Stimulated activated naive CD8-positive, alpha-beta T cell treated with anti-CD3 and anti-CD28 coated beads, Interleukin-15, Interleukin-2, amounts not matched to agents 100 U/mL and 50 U/mL, for 24 hours (primary cell): Measurements from ENCODE around the gene WDR4.
"Not testable (repeated sequence)": the region's sequence is repeated elsewhere in the genome, so short reads cannot be mapped to it uniquely, and the experiment has no call there.

ENCODE experiments used
- ATAC-seq: fragments of 150-1000 bp; cut with Tn5 transposase; one replicate; pipeline ENCODE4 v1.10.0; 2021
- DNase-seq: peaks from one replicate; pipeline ENCODE4 v3.0.0; 2021

WDR4 gene

GRCh38 chr21:42852925-42853570 lies 26.3 kb downstream of the WDR4 start:
- DNase-seq (no peak), ATAC-seq (no peak)

GRCh38 chr21:42851812-42852665 lies 27.3 kb downstream of the WDR4 start:
- no peak for ATAC-seq
- DNase-seq: no peak

- ATAC-seq: peak; percentile 59
- peak; percentile 55 for DNase-seq
Measured at GRCh38 chr21:42850866-42851391, 28.4 kb downstream of the WDR4 start.

GRCh38 chr21:42850463-42850862 lies 28.9 kb downstream of the WDR4 start:
- DNase-seq (no peak), ATAC-seq (no peak)

GRCh38 chr21:42849759-42850412 lies 29.5 kb downstream of the WDR4 start:
- ATAC-seq (peak; percentile 63), DNase-seq (no peak)

GRCh38 chr21:42848932-42849758 lies 30.2 kb downstream of the WDR4 start:
- ATAC-seq: no peak
- no peak for DNase-seq

- DNase-seq, ATAC-seq: not testable (repeated sequence)
Measured at GRCh38 chr21:42848144-42848931, 31.0 kb downstream of the WDR4 start.

GRCh38 chr21:42847726-42848125 lies 31.6 kb downstream of the WDR4 start:
- ATAC-seq (no peak), DNase-seq (no peak)

GRCh38 chr21:42847051-42847707 lies 32.2 kb downstream of the WDR4 start:
- DNase-seq (no peak), ATAC-seq (no peak)

- ATAC-seq (no peak), DNase-seq (no peak)
Measured at GRCh38 chr21:42846221-42846620, 33.1 kb downstream of the WDR4 start.

GRCh38 chr21:42845296-42845965 lies 33.9 kb downstream of the WDR4 start:
- ATAC-seq (no peak), DNase-seq (no peak)

GRCh38 chr21:42844411-42845113 lies 34.8 kb downstream of the WDR4 start:
- DNase-seq (no peak), ATAC-seq (no peak)

GRCh38 chr21:42843056-42843455 lies 36.3 kb downstream of the WDR4 start:
- DNase-seq (no peak), ATAC-seq (no peak)

GRCh38 chr21:42841916-42842655 lies 37.3 kb downstream of the WDR4 start:
- DNase-seq, ATAC-seq: not testable (repeated sequence)

GRCh38 chr21:42841156-42841915 lies 38.0 kb downstream of the WDR4 start:
- DNase-seq: no peak
- ATAC-seq: no peak

GRCh38 chr21:42840411-42841155 lies 38.8 kb downstream of the WDR4 start:
- ATAC-seq (no peak), DNase-seq (no peak)
